Liver (tissue), 9 donors: ENCODE measurements around the gene EDEM1. TPM values are rescaled to one million over a fixed set of nuclear protein-coding genes. Genes with fewer than 3 reads are reported as not detected.
A peak's percentile ranks its signal among the peaks of the same experiment; 100 is the strongest.

Source experiments
- DNase-seq: peaks from one replicate; pipeline ENCODE4 v3.0.0-alpha.2; 2017; ENCODE audit warnings: low spot score
- H3K27ac ChIP-seq, 2 donors: one replicate each; pipeline ENCODE4 v1.7.0; 2013; ENCODE audit warnings: inconsistent platforms in 2 of 2, low read length in 2 of 2, control low read depth in 1 of 2, low read depth in 1 of 2, mild to moderate bottlenecking in 1 of 2
- H3K27me3 ChIP-seq, 4 donors: one replicate each; pipeline versions ENCODE4 v1.6.1 to v1.7.0; 2013; ENCODE audit warnings: low read length in 3 of 4, inconsistent platforms in 1 of 4, mild to moderate bottlenecking in 1 of 4, moderate library complexity in 1 of 4; ENCODE audit not compliant: control insufficient read depth in 4 of 4, insufficient read depth in 4 of 4
- H3K36me3 ChIP-seq, 4 donors: one replicate each; pipeline versions ENCODE4 v1.6.1 to v1.7.0; 2013; ENCODE audit warnings: low read length in 3 of 4, mild to moderate bottlenecking in 3 of 4, low read depth in 1 of 4, moderate library complexity in 1 of 4; ENCODE audit not compliant: control insufficient read depth in 4 of 4, insufficient read depth in 3 of 4
- H3K4me1 ChIP-seq, 4 donors: one replicate each; pipeline versions ENCODE4 v1.6.1 to v1.7.0; 2013; ENCODE audit warnings: low read length in 3 of 4, mild to moderate bottlenecking in 3 of 4, moderate library complexity in 1 of 4; ENCODE audit not compliant: control insufficient read depth in 4 of 4, insufficient read depth in 4 of 4
- H3K4me3 ChIP-seq, 3 donors: one replicate each; pipeline versions ENCODE4 v1.6.1 to v1.7.0; 2013; ENCODE audit warnings: low read length in 3 of 3, control low read depth in 1 of 3, low read depth in 1 of 3, mild to moderate bottlenecking in 1 of 3
- H3K9ac ChIP-seq, 2 donors: one replicate each; pipeline ENCODE4 v1.7.0; 2013; ENCODE audit warnings: low read length in 2 of 2, mild to moderate bottlenecking in 2 of 2, moderate library complexity in 2 of 2, control low read depth in 1 of 2, low read depth in 1 of 2
- H3K9me3 ChIP-seq, 4 donors: one replicate each; pipeline versions ENCODE4 v1.6.1 to v1.7.0; 2013; ENCODE audit warnings: low read length in 3 of 4; ENCODE audit not compliant: control insufficient read depth in 4 of 4
- ATF3 ChIP-seq: IDR thresholded peaks from 2 replicates; pipeline ENCODE4 v1.6.1; 2016; ENCODE audit warnings: antibody characterized with exemption
- CTCF ChIP-seq: fragments of 150-350 bp; IDR thresholded peaks from 2 replicates; pipeline ENCODE4 v1.5.1; 2017; ENCODE audit warnings: improper control_type of control experiment, low read depth, low read length; ENCODE audit not compliant: missing input control
- EGR1 ChIP-seq, 2 donors: IDR thresholded peaks; 2 replicates each; pipeline ENCODE4 v1.6.1; 2016 to 2018; ENCODE audit warnings: antibody characterized with exemption in 2 of 2, low read depth in 2 of 2
- FOXA1 ChIP-seq: IDR thresholded peaks from 2 replicates; pipeline ENCODE4 v1.6.1; 2016; ENCODE audit warnings: antibody characterized with exemption
- FOXA2 ChIP-seq: IDR thresholded peaks from 2 replicates; pipeline ENCODE4 v1.6.1; 2016; ENCODE audit warnings: antibody characterized with exemption
- GABPA ChIP-seq, 2 donors: IDR thresholded peaks in 1 of 2; conservative IDR thresholded peaks in 1 of 2; 2 replicates each; pipeline ENCODE4 v1.6.1; 2016; ENCODE audit warnings: antibody characterized with exemption in 2 of 2, mild to moderate bottlenecking in 1 of 2, moderate library complexity in 1 of 2
- HNF4A ChIP-seq, 2 donors: conservative IDR thresholded peaks; 2 replicates each; pipeline ENCODE4 v1.6.1; 2016; ENCODE audit warnings: antibody characterized with exemption in 2 of 2, mild to moderate bottlenecking in 2 of 2
- HNF4G ChIP-seq: IDR thresholded peaks from 2 replicates; pipeline ENCODE4 v1.6.1; 2016; ENCODE audit warnings: antibody characterized with exemption
- JUND ChIP-seq, 2 donors: IDR thresholded peaks; 2 replicates each; pipeline ENCODE4 v1.6.1; 2016; ENCODE audit warnings: antibody characterized with exemption in 2 of 2
- MAX ChIP-seq: IDR thresholded peaks from 2 replicates; pipeline ENCODE4 v1.6.1; 2016; ENCODE audit warnings: antibody characterized with exemption
- NR2F2 ChIP-seq: IDR thresholded peaks from 2 replicates; pipeline ENCODE4 v1.6.1; 2016; ENCODE audit warnings: antibody characterized with exemption
- RAD21 ChIP-seq, 2 donors: IDR thresholded peaks; 2 replicates each; pipeline ENCODE4 v1.6.1; 2016; ENCODE audit warnings: antibody characterized with exemption in 2 of 2, mild to moderate bottlenecking in 2 of 2
- REST ChIP-seq: IDR thresholded peaks from 2 replicates; pipeline ENCODE4 v1.6.1; 2016; ENCODE audit warnings: antibody characterized with exemption, mild to moderate bottlenecking
- RXRA ChIP-seq, 2 donors: IDR thresholded peaks; 2 replicates each; pipeline ENCODE4 v1.6.1; 2017 to 2018; ENCODE audit warnings: antibody characterized with exemption in 2 of 2, mild to moderate bottlenecking in 1 of 2
- SP1 ChIP-seq: IDR thresholded peaks from 2 replicates; pipeline ENCODE4 v1.6.1; 2018; ENCODE audit warnings: antibody characterized with exemption, mild to moderate bottlenecking
- TAF1 ChIP-seq: conservative IDR thresholded peaks from 2 replicates; pipeline ENCODE4 v1.6.1; 2016; ENCODE audit warnings: antibody characterized with exemption, mild to moderate bottlenecking
- YY1 ChIP-seq: IDR thresholded peaks from 2 replicates; pipeline ENCODE4 v1.6.1; 2016; ENCODE audit warnings: antibody characterized with exemption, mild to moderate bottlenecking
- ZBTB33 ChIP-seq: IDR thresholded peaks from 2 replicates; pipeline ENCODE4 v1.6.1; 2016; ENCODE audit warnings: antibody characterized with exemption
- WGBS: extraction: QIAGEN DNeasy Blood & Tissue Kit; methylation state at CpG from one replicate; pipeline ENCODE4 v1.1.7; 2013; 5-methylcytosine and 5-hydroxymethylcytosine counted together
- polyA plus RNA-seq, 2 donors: library from polyadenylated mRNA; stranded (reverse) in 1 of 2; unstranded in 1 of 2; fragments of 200-250 nt in 1 of 2; fragments of >200 nt in 1 of 2; fragmentation: Nextera tagmentation in 1 of 2; extraction: Ambion mirVana in 1 of 2; gene quantifications; one replicate each; pipeline versions ENCODE4 v1.2.1 to v1.2.3, GENCODE V29; 2013 to 2015
- total RNA-seq, 2 donors: library from RNA; depleted of rRNA; stranded (reverse); fragments of >200 nt; gene quantifications; one replicate each; pipeline ENCODE4 v1.2.3, GENCODE V29; 2014
- donor health status: healthy.
- donor health status: healthy.
- donor health status: healthy.
- donor health status: healthy.
- donor health status: healthy.

Gene EDEM1
- total and polyA plus RNA-seq, 4 donors: 20.4 to 97.5 (median 32.9) TPM

- DNase-seq: no peak
Observed at GRCh38 chr3:5251196-5251583, 63.7 kb downstream of the EDEM1 start.

More at GRCh38 chr3:5251196-5251583, 63.7 kb downstream of the EDEM1 start:
- H3K4me1 ChIP-seq: peaks cover 0 to 11% (median 2%) of the 10 kb centered on the region in 4 donors
- no peaks in the 10 kb centered on the region for H3K36me3 ChIP-seq
- TF ChIP-seq JUND (IDR thresholded peaks at IDR 0.05) (no peak), CTCF (no peak), RXRA (IDR thresholded peaks at IDR 0.05) (no peak), MAX (no peak), RAD21 (IDR thresholded peaks at IDR 0.05) (no peak), SP1 (no peak), YY1 (no peak), FOXA2 (no peak), HNF4G (no peak), GABPA (IDR thresholded peaks at IDR 0.05 in 1 of 2, conservative IDR thresholded peaks at IDR 0.05 in 1 of 2) (no peak), ZBTB33 (no peak), REST (no peak), EGR1 (IDR thresholded peaks at IDR 0.05; ENCODE audit: low read depth in 2 of 2) (no peak), TAF1 (no peak), HNF4A (conservative IDR thresholded peaks at IDR 0.05) (no peak), FOXA1 (no peak), NR2F2 (no peak), ATF3 (no peak)
- 27% methylated on average over 6 of the region's 6 CpGs for WGBS
- H3K27me3 ChIP-seq: no peaks in the 10 kb centered on the region
- no peak overlapping the region for H3K27ac ChIP-seq
- H3K9ac ChIP-seq: peak overlapping the region in 1 of 2 donors; percentile 13
- no peaks in the 10 kb centered on the region for H3K9me3 ChIP-seq
- peak overlapping the region in 2 of 3 donors; percentile 47 to 68 for H3K4me3 ChIP-seq
